Upper lobe of left lung (tissue), 6 donors: ENCODE data around the gene ABCG2. TPM values are rescaled to one million over a fixed set of nuclear protein-coding genes. Genes with fewer than 3 reads are reported as not detected.

Source experiments
- ATAC-seq, 2 donors: fragments of 200-7000 bp; cut with Tn5 transposase; one replicate each; pipeline ENCODE4 v1.9.1; 2022; ENCODE audit warnings: mild to moderate bottlenecking in 2 of 2, moderate library complexity in 2 of 2; ENCODE audit not compliant: low FRiP score in 2 of 2
- DNase-seq, 2 donors: peaks; one replicate each; pipeline ENCODE4 v3.0.0-alpha.2; 2019 to 2020
- H3K27ac ChIP-seq, 4 donors: fragments of 200-600 bp; sonication (generic); one replicate each; pipeline ENCODE4 v1.5.1; 2016 to 2019
- H3K27me3 ChIP-seq, 4 donors: fragments of 200-600 bp; sonication (generic); one replicate each; pipeline ENCODE4 v1.5.1; 2017 to 2019
- H3K36me3 ChIP-seq, 4 donors: fragments of 200-600 bp; sonication (generic); one replicate each; pipeline ENCODE4 v1.5.1; 2016 to 2019
- H3K4me1 ChIP-seq, 4 donors: fragments of 200-600 bp; sonication (generic); one replicate each; pipeline ENCODE4 v1.5.1; 2018 to 2019
- H3K4me3 ChIP-seq, 4 donors: fragments of 200-600 bp; sonication (generic); one replicate each; pipeline ENCODE4 v1.5.1; 2017 to 2019; ENCODE audit warnings: mild to moderate bottlenecking in 2 of 4, moderate library complexity in 1 of 4
- H3K9me3 ChIP-seq, 4 donors: fragments of 200-600 bp; sonication (generic); one replicate each; pipeline ENCODE4 v1.5.1; 2018 to 2019
- CTCF ChIP-seq, 6 experiments: fragments of 450-650 bp in 4 of 6; fragments of 200-600 bp in 2 of 6; sonication (generic) in 2 of 6; IDR thresholded peaks; one replicate each; pipeline ENCODE4 v1.5.1; 2016 to 2019; ENCODE audit warnings: antibody characterized with exemption in 6 of 6
- EP300 ChIP-seq, 4 donors: sonication (generic); formaldehyde crosslinking; IDR thresholded peaks; one replicate each; pipeline ENCODE4 v1.5.1; 2017; ENCODE audit warnings: antibody characterized with exemption in 4 of 4, control low read depth in 2 of 4
- POLR2A ChIP-seq, 4 donors: fragments of 450-650 bp; IDR thresholded peaks; one replicate each; pipeline ENCODE4 v1.5.1; 2016 to 2017; ENCODE audit warnings: antibody characterized with exemption in 4 of 4, mild to moderate bottlenecking in 2 of 4
- POLR2AphosphoS5 ChIP-seq, 2 donors: sonication (generic); formaldehyde crosslinking; IDR thresholded peaks; one replicate each; pipeline ENCODE4 v1.5.1; 2017; ENCODE audit warnings: antibody characterized with exemption in 2 of 2
- WGBS, 2 donors: methylation state at CpG; one replicate each; pipeline ENCODE4 v1.1.5; 2017 to 2018; 5-methylcytosine and 5-hydroxymethylcytosine counted together
- total RNA-seq, 6 donors: library from RNA; depleted of rRNA in 4 of 6; stranded (reverse); fragments of >200 nt in 4 of 6; gene quantifications; one replicate each; pipeline versions ENCODE4 v1.1.0 to v1.2.1, GENCODE V29; 2016 to 2021
- donor health status: DM: no; HTN: no; CAD: no; lungs with moderate emphysema.
- donor health status: DM: no; HTN: yes; CAD: no; lungs with severe emphysema.

The ABCG2 gene
- total RNA-seq, 6 donors from 2014 or later, result 3.8 to 11.7 (median 5.3) TPM; not detected in 1

DNA sequence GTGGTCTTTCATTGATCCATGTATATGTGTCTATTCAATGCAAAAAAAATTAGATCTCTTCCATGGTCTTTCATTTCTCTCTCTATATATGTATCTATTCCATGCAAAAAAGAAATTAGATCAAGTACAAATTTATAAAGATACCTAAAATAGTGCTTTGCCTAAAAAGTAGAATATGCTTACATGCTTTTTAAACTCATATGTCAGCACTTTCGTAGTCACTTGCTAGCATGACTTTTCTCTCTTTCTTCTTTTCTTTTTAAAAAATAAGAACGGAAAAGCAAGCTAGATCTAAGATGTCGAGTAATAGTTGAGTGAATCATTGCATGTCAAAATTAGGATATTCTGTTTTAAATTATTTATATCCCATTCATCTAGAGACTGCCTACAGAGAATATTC lies 100.1 kb downstream of the ABCG2 start:
- H3K9me3 ChIP-seq, result no peaks in the 10 kb centered on the region
- TF ChIP-seq CTCF (IDR thresholded peaks at IDR 0.05) (no peak), POLR2A (IDR thresholded peaks at IDR 0.05) (no peak), POLR2AphosphoS5 (IDR thresholded peaks at IDR 0.05) (no peak), EP300 (IDR thresholded peaks at IDR 0.05) (no peak)
- no peaks in the 10 kb centered on the region for H3K27me3 ChIP-seq
- DNase-seq, result no peak
- ATAC-seq, result no peak
- H3K4me1 ChIP-seq, result no peaks in the 10 kb centered on the region
- no peak overlapping the region for H3K4me3 ChIP-seq
- peaks cover 0 to 44% (median 8%) of the 10 kb centered on the region in 4 donors for H3K36me3 ChIP-seq
- no peak overlapping the region for H3K27ac ChIP-seq
- 94 to 97% methylated on average over 3 of the region's 3 CpGs for WGBS, 2 donors

- H3K27me3 ChIP-seq, result no peaks in the 10 kb centered on the region
- WGBS, 2 donors, result 80 to 100% methylated on average over 3 of the region's 3 CpGs
- no peaks in the 10 kb centered on the region for H3K4me1 ChIP-seq
- DNase-seq (no peak), ATAC-seq (peak in 1 of 2 donors; percentile 66)
- H3K9me3 ChIP-seq, result no peaks in the 10 kb centered on the region
- peaks cover 0 to 70% (median 9%) of the 10 kb centered on the region in 4 donors for H3K36me3 ChIP-seq
- H3K4me3 ChIP-seq, result no peak overlapping the region
- no peak overlapping the region for H3K27ac ChIP-seq
- TF ChIP-seq POLR2AphosphoS5 (IDR thresholded peaks at IDR 0.05) (no peak), POLR2A (IDR thresholded peaks at IDR 0.05) (no peak), CTCF (IDR thresholded peaks at IDR 0.05) (peak in 3 of 6 experiments; percentile 36 to 48 (median 44)), EP300 (IDR thresholded peaks at IDR 0.05) (no peak)
These were observed 103.5 kb downstream of the ABCG2 start for GRCh38 chr4:88054901-88055300.

- Histone ChIP-seq H3K27ac (no peak overlapping the region), H3K4me1 (no peaks in the 10 kb centered on the region), H3K36me3 (peaks cover 0 to 70% (median 9%) of the 10 kb centered on the region in 4 donors), H3K4me3 (no peak overlapping the region), H3K9me3 (no peaks in the 10 kb centered on the region), H3K27me3 (no peaks in the 10 kb centered on the region)
- no peak for TF ChIP-seq POLR2AphosphoS5 (IDR thresholded peaks at IDR 0.05)
- no peak for TF ChIP-seq CTCF (IDR thresholded peaks at IDR 0.05)
- no peak for TF ChIP-seq EP300 (IDR thresholded peaks at IDR 0.05)
- TF ChIP-seq POLR2A (IDR thresholded peaks at IDR 0.05), result no peak
- 82 to 91% methylated on average over 4 of the region's 4 CpGs for WGBS, 2 donors
- no peak for DNase-seq
- ATAC-seq, result peak in 1 of 2 donors; percentile 80
These were observed 104.2 kb downstream of the ABCG2 start for GRCh38 chr4:88054229-88054628.

DNA sequence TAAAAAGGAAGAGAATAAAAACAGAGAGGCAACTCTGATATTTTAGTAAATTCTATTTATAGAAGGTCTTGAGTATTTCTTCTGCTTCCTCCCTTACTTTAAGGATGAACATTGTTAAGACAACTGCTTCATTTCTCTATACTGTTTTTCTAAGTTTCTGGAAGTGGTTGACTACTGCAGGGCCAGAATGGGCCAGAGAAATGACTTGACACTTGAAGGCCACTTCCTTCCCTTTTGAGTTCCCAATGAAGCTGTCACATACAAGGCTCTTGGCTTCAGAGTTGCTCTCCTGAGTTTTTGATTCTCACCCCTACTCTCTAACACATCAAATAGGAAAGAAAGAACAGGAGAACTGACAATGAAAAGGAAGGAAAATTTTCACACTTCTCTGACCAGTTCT lies 113.4 kb downstream of the ABCG2 start:
- no peak overlapping the region for H3K4me3 ChIP-seq
- ATAC-seq (no peak), DNase-seq (no peak)
- no peaks in the 10 kb centered on the region for H3K4me1 ChIP-seq
- no peaks in the 10 kb centered on the region for H3K9me3 ChIP-seq
- no peak overlapping the region for H3K27ac ChIP-seq
- peaks cover 6 to 67% (median 39%) of the 10 kb centered on the region in 4 donors for H3K36me3 ChIP-seq
- TF ChIP-seq POLR2A (IDR thresholded peaks at IDR 0.05) (no peak), CTCF (IDR thresholded peaks at IDR 0.05) (no peak), EP300 (IDR thresholded peaks at IDR 0.05) (no peak), POLR2AphosphoS5 (IDR thresholded peaks at IDR 0.05) (no peak)
- no peaks in the 10 kb centered on the region for H3K27me3 ChIP-seq

DNA sequence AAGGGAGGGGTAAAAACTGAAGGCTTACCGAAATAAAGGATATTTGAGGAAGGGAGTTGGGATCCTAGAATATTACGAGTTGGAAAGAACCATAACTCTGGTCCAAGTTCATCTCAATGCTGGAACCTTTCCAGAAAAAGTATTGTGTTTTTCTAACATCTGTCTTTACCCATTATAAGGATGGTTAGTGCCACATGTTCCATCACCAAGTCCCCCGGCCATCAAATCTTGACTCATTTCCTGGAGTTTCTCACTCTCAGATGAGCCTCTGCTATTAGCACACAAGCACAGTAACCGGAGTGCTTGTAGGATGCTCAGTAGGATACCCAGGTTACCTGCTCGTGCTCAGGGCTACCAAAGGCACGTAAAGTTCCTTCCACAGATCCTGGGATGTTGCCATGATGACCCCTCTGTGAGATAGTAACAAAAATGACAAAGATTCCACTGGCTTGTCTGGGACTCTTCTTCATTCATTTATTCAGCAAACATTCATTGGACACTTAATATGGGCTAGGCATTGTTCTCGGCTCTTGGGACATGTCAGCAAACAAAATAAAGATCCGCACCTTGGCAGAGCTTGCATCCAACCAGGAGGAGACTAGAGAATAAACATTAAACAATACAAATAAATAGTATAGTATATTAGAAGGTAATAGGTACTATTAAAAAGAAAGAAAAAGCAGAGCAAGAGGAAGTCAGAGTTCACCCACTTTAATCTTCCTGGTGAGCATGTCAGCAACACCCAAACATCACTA lies 114.7 kb downstream of the ABCG2 start:
- Histone ChIP-seq H3K27ac (no peak overlapping the region), H3K27me3 (no peaks in the 10 kb centered on the region), H3K4me1 (no peaks in the 10 kb centered on the region), H3K9me3 (no peaks in the 10 kb centered on the region), H3K4me3 (no peak overlapping the region), H3K36me3 (peaks cover 9 to 80% (median 49%) of the 10 kb centered on the region in 4 donors)
- WGBS, 2 donors, result 89 to 94% methylated on average over 8 of the region's 8 CpGs
- TF ChIP-seq POLR2A (IDR thresholded peaks at IDR 0.05) (no peak), CTCF (IDR thresholded peaks at IDR 0.05) (no peak), EP300 (IDR thresholded peaks at IDR 0.05) (no peak), POLR2AphosphoS5 (IDR thresholded peaks at IDR 0.05) (no peak)
- no peak for DNase-seq
- ATAC-seq, result no peak
